ENCODE data around the gene SLC19A3.
"Not testable (repeated sequence)": the region's sequence is repeated elsewhere in the genome, so short reads cannot be mapped to it uniquely, and the experiment has no call there.

The SLC19A3 gene

GRCh38 chr2:227671170-227671905 is 46.5 kb downstream of the SLC19A3 start:
- TF ChIP-seq CTCF (IDR thresholded peaks at IDR 0.05; ENCODE audit: low read depth, low read length), result no peak
- H3K4me3 ChIP-seq (ENCODE audit: low read depth, low read length), result no peak overlapping the region

DNA sequence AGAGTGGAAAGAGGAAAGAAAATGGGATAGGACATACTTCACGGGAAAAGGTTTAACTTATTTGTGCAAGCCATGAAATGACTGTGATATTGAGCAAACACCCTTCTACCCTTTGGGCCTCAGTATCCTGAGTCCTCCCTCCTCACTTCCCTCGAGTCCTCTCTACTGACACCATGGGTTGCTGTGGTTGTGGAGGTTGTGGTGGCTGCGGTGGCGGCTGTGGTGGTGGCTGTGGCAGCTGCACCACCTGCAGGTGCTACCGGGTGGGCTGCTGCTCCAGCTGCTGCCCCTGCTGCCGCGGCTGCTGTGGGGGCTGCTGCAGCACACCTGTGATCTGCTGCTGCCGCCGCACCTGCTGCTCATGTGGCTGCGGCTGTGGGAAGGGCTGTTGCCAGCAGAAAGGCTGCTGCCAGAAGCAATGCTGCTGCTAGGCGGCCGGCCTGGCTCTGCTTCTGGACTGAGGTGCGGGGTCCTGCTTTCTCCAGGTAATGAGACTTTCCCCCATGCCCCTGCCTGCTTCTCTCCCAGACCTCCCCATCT is 51.1 kb downstream of the SLC19A3 start, which contains the start of gene SCYGR5:
Gene SCYGR5 (plus strand): TSS at position 174 of the 540 bp plus-strand sequence. CDS start 0 bp downstream, at position 174.
- not testable (repeated sequence) for H3K4me3 ChIP-seq (ENCODE audit: low read depth, low read length)

GRCh38 chr2:227665189-227665940 is 52.5 kb downstream of the SLC19A3 start:
- no peak for TF ChIP-seq CTCF (IDR thresholded peaks at IDR 0.05; ENCODE audit: low read depth, low read length)
- no peak overlapping the region for H3K4me3 ChIP-seq (ENCODE audit: low read depth, low read length)

GRCh38 chr2:227661827-227662226 is 56.0 kb downstream of the SLC19A3 start:
- TF ChIP-seq CTCF (IDR thresholded peaks at IDR 0.05; ENCODE audit: low read depth, low read length), result no peak
- no peak overlapping the region for H3K4me3 ChIP-seq (ENCODE audit: low read depth, low read length)

- no peak for TF ChIP-seq CTCF (IDR thresholded peaks at IDR 0.05; ENCODE audit: low read depth, low read length)
Measured at GRCh38 chr2:227661025-227661649, 56.7 kb downstream of the SLC19A3 start.

DNA sequence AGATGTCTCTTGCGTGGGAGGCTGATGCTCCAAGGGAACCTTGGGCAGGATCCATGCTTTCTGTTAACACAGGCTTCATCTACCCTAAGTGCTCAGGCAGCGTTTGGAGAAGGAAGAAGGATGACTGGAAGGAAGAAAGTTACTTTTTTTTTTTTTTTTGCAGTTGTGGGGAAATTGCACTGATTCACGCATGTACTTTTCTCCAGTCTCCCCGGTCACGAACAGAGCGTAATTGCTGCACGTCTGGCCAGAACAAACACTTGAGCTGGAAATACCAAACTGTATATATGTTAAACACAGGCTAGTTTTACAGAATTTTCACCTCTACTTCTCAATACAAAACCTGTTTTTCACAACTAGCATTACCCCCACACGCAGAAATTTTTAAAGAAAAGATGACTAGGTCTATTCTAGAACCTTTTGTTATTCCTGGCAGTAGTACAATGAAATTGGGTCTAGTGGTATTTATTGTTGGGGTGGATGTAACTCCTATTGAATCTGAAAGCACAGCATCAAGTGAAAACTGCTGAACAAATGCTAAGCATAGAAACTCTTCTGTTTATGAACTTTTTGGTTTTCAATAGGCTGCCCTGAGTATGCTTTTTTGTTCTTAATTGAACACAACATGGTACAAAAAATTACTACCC is 60.5 kb downstream of the SLC19A3 start:
- TF ChIP-seq CTCF (IDR thresholded peaks at IDR 0.05; ENCODE audit: low read depth, low read length), result no peak
- no peak overlapping the region for H3K4me3 ChIP-seq (ENCODE audit: low read depth, low read length)

More at GRCh38 chr2:227661025-227661649, 56.7 kb downstream of the SLC19A3 start:
- H3K4me3 ChIP-seq (ENCODE audit: low read depth, low read length), result no peak overlapping the region

DNA sequence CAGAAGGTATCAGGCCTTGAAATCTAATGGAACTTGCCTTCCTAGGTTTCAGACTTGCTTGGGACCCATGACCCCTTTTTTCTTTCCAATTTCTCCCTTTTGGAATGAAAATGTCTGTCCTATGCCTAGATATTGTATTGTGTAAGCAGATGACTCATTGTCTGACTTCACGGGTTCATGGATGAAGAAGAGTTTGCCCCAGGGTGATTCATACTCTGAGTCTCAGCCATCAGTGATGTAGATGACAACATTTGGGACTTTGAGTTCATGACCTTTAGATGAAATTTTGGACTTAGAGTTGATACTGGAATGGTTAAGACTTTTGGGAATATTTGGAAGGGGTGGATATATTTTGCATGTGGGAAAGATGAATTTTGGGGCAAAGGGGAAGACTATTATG is 62.4 kb downstream of the SLC19A3 start:
- TF ChIP-seq CTCF (IDR thresholded peaks at IDR 0.05; ENCODE audit: low read depth, low read length), result no peak
- no peak overlapping the region for H3K4me3 ChIP-seq (ENCODE audit: low read depth, low read length)

Data from WI38 (cell line).